OCI-LY3 (cell line): ENCODE measurements around the gene CRISP1.

Experiments used
- H2AFZ ChIP-seq: fragments of 200-600, 300-600 bp; shearing (Covaris generic); 2 replicates; pipeline ENCODE4 v1.6.0; 2014; ENCODE audit warnings: antibody characterized with exemption, low read depth, low read length
- H3K27ac ChIP-seq: fragments of 200-600, 300-600 bp; sonication (generic); 2 replicates; pipeline ENCODE4 v1.5.1; 2014; ENCODE audit warnings: mild to moderate bottlenecking, low read length, moderate library complexity, mixed read lengths
- H3K27me3 ChIP-seq: fragments of 200-600, 300-600 bp; sonication (generic); 2 replicates; pipeline ENCODE4 v1.6.1; 2014; ENCODE audit warnings: low read depth, low read length, mixed read lengths
- H3K36me3 ChIP-seq: fragments of 200-600, 300-600 bp; sonication (generic); replicated peaks from 2 replicates; pipeline ENCODE3; 2014; ENCODE audit warnings: low read depth, low read length, mixed read lengths
- H3K4me1 ChIP-seq: fragments of 300-600, 200-600 bp; sonication (generic); 2 replicates; pipeline ENCODE4 v1.6.1; 2014; ENCODE audit warnings: low read length, mixed read lengths
- H3K4me2 ChIP-seq: fragments of 200-600, 300-600 bp; sonication (generic); 2 replicates; pipeline ENCODE4 v1.6.1; 2014; ENCODE audit warnings: low read length, mixed read lengths
- H3K4me3 ChIP-seq: fragments of 300-600, 200-600 bp; sonication (generic); 2 replicates; pipeline ENCODE4 v1.5.1; 2014; ENCODE audit warnings: antibody characterized with exemption, mild to moderate bottlenecking, low read length, moderate library complexity
- H3K79me2 ChIP-seq: fragments of 300-600, 200-600 bp; shearing (Covaris generic); 2 replicates; pipeline ENCODE4 v1.6.1; 2014; ENCODE audit warnings: mild to moderate bottlenecking, low read length, mixed read lengths
- H3K9ac ChIP-seq: fragments of 300-600, 200-600 bp; shearing (Covaris generic); 2 replicates; pipeline ENCODE4 v1.6.0; 2014; ENCODE audit warnings: mild to moderate bottlenecking, low read length, moderate library complexity
- H3K9me3 ChIP-seq: fragments of 200-600, 300-600 bp; shearing (Covaris generic); 2 replicates; pipeline ENCODE4 v1.6.1; 2014; ENCODE audit warnings: low read length, mixed read lengths; ENCODE audit not compliant: insufficient read depth
- H4K20me1 ChIP-seq: fragments of 200-600, 300-600 bp; sonication (generic); 2 replicates; pipeline ENCODE4 v1.6.1; 2016; ENCODE audit warnings: low read length, mixed read lengths; ENCODE audit not compliant: insufficient read depth
- EZH2phosphoT487 ChIP-seq: fragments of 200-600 bp; shearing (Covaris generic); IDR thresholded peaks from 2 replicates; pipeline ENCODE4 v1.6.1; 2018; ENCODE audit warnings: antibody characterized with exemption, mixed run types, low read depth
- TF ChIP-seq, protein P1 (sequence below): fragments of 200-600, 300-600 bp; sonication (generic); IDR thresholded peaks from 2 replicates; pipeline ENCODE4 v1.5.1; 2014; ENCODE audit warnings: antibody characterized with exemption, low read length, low read depth

CRISP1 gene

DNA sequence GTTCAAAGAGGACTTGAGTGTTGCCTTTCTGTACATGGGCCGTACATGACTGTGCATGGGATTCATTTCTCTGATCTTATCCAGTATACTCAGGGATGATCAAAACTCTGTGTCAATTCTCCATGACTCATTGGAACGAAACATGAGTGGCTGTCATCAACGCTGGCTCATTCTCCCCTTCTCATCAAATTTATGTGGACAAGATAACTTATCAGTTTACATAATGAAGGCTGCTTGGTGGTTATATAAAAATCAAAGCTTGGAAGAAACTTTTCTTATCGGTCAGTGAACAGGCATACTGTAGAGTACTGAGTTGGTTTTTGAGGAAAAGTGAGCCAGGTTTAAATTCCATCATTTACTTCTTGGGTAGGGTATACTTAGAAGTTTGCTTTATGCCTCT is 24.9 kb downstream of the CRISP1 start:
- H3K9ac ChIP-seq, result no peak overlapping the region
- H3K27ac ChIP-seq, result no peak overlapping the region
- no peaks in the 10 kb centered on the region for H3K79me2 ChIP-seq
- H3K27me3 ChIP-seq, result no peaks in the 10 kb centered on the region
- H3K4me2 ChIP-seq, result no peak overlapping the region
- no peaks in the 10 kb centered on the region for H3K36me3 ChIP-seq
- H3K9me3 ChIP-seq, result no peaks in the 10 kb centered on the region
- no peaks in the 10 kb centered on the region for H3K4me1 ChIP-seq
- H3K4me3 ChIP-seq, result no peak overlapping the region
- no peaks in the 10 kb centered on the region for H4K20me1 ChIP-seq
- no peak overlapping the region for H2AFZ ChIP-seq
- TF ChIP-seq, protein P1, sequence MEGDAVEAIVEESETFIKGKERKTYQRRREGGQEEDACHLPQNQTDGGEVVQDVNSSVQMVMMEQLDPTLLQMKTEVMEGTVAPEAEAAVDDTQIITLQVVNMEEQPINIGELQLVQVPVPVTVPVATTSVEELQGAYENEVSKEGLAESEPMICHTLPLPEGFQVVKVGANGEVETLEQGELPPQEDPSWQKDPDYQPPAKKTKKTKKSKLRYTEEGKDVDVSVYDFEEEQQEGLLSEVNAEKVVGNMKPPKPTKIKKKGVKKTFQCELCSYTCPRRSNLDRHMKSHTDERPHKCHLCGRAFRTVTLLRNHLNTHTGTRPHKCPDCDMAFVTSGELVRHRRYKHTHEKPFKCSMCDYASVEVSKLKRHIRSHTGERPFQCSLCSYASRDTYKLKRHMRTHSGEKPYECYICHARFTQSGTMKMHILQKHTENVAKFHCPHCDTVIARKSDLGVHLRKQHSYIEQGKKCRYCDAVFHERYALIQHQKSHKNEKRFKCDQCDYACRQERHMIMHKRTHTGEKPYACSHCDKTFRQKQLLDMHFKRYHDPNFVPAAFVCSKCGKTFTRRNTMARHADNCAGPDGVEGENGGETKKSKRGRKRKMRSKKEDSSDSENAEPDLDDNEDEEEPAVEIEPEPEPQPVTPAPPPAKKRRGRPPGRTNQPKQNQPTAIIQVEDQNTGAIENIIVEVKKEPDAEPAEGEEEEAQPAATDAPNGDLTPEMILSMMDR, result no peak
- no peak for TF ChIP-seq EZH2phosphoT487

DNA sequence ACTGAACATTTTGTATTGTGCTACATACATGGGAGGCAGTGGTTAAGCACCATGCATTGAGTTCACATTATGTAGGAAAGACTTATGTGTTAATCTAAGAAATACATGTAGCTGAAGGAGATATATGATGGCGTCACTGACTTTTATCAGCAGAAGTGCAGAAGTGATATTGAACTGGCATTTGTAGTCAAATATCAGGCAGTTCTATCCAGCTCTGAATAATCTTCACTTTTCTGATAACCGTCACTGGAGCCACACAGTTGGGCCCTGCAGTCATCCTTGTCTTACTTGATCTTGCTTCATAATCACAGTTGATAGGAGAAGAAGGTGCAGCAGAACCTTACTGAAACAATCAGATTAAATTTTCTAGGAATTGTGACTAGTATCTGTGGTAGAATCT is 26.4 kb downstream of the CRISP1 start:
- Histone ChIP-seq H3K27ac (no peak overlapping the region), H4K20me1 (no peaks in the 10 kb centered on the region), H2AFZ (no peak overlapping the region), H3K4me1 (no peaks in the 10 kb centered on the region), H3K27me3 (no peaks in the 10 kb centered on the region), H3K36me3 (no peaks in the 10 kb centered on the region), H3K4me3 (no peak overlapping the region), H3K4me2 (no peak overlapping the region), H3K9me3 (no peaks in the 10 kb centered on the region), H3K79me2 (no peaks in the 10 kb centered on the region), H3K9ac (no peak overlapping the region)
- TF ChIP-seq EZH2phosphoT487, result no peak
- TF ChIP-seq, protein P1, result no peak

- Histone ChIP-seq H3K4me1 (no peaks in the 10 kb centered on the region), H3K4me2 (no peak overlapping the region), H3K9ac (no peak overlapping the region), H3K27ac (no peak overlapping the region), H4K20me1 (no peaks in the 10 kb centered on the region), H3K79me2 (no peaks in the 10 kb centered on the region), H3K4me3 (no peak overlapping the region), H3K9me3 (no peaks in the 10 kb centered on the region), H2AFZ (no peak overlapping the region), H3K27me3 (no peaks in the 10 kb centered on the region), H3K36me3 (no peaks in the 10 kb centered on the region)
- TF ChIP-seq, protein P1, result no peak
- no peak for TF ChIP-seq EZH2phosphoT487
Observed at GRCh38 chr6:49839162-49839561, 27.2 kb downstream of the CRISP1 start.

GRCh38 chr6:49835140-49835539 is 31.2 kb downstream of the CRISP1 start:
- H3K27me3 ChIP-seq, result no peaks in the 10 kb centered on the region

More at GRCh38 chr6:49835140-49835539, 31.2 kb downstream of the CRISP1 start:
- Histone ChIP-seq H3K27ac (no peak overlapping the region), H3K4me1 (no peaks in the 10 kb centered on the region), H3K79me2 (no peaks in the 10 kb centered on the region), H3K4me2 (no peak overlapping the region), H3K9me3 (no peaks in the 10 kb centered on the region), H3K4me3 (no peak overlapping the region), H2AFZ (no peak overlapping the region), H3K9ac (no peak overlapping the region), H3K36me3 (no peaks in the 10 kb centered on the region), H4K20me1 (no peaks in the 10 kb centered on the region)
- TF ChIP-seq, protein P1, result no peak
- no peak for TF ChIP-seq EZH2phosphoT487
